ENCODE results near the gene PHKG2. TPM values are rescaled to one million over a fixed set of nuclear protein-coding genes. Genes with fewer than 3 reads are reported as not detected.

PHKG2 gene
- total RNA-seq, 1 donor = 20.8 TPM

DNA sequence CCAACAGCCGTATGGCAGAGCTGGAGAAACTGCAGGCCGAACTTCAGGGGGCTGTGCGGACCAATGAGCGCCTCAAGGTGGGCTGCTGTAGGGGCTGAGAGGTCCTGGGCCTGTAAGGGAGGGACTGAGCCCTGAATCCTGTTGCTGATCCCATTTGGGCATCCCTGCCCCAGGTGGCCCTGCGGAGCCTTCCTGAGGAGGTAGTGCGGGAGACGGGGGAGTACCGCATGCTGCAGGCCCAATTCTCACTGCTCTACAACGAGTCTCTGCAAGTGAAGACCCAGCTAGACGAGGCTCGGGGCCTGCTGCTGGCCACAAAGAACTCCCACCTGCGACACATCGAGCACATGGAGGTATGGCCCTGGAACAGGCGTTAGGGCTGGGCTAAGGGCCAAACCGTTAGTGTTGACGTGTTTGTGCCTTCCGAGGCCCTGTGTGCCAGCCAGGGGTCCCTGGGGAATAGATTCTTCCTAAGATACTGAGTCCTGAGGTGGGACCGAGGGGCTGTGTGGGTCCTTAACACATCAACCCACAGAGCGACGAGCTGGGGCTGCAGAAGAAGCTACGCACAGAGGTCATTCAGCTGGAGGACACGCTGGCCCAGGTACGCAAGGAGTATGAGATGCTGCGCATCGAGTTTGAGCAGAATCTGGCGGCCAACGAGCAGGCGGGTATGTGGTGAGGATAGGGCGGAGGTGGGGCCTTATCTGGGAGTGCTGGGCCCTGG lies 18.1 kb downstream of the PHKG2 start:
- TF ChIP-seq, protein P1, sequence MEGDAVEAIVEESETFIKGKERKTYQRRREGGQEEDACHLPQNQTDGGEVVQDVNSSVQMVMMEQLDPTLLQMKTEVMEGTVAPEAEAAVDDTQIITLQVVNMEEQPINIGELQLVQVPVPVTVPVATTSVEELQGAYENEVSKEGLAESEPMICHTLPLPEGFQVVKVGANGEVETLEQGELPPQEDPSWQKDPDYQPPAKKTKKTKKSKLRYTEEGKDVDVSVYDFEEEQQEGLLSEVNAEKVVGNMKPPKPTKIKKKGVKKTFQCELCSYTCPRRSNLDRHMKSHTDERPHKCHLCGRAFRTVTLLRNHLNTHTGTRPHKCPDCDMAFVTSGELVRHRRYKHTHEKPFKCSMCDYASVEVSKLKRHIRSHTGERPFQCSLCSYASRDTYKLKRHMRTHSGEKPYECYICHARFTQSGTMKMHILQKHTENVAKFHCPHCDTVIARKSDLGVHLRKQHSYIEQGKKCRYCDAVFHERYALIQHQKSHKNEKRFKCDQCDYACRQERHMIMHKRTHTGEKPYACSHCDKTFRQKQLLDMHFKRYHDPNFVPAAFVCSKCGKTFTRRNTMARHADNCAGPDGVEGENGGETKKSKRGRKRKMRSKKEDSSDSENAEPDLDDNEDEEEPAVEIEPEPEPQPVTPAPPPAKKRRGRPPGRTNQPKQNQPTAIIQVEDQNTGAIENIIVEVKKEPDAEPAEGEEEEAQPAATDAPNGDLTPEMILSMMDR (IDR thresholded peaks at IDR 0.05; ENCODE audit: insufficient read depth, low read length) = no peak
- H3K4me3 ChIP-seq (ENCODE audit: low read depth, low read length) = no peak overlapping the region
- no peak for DNase-seq (ENCODE audit: low read depth)

DNA sequence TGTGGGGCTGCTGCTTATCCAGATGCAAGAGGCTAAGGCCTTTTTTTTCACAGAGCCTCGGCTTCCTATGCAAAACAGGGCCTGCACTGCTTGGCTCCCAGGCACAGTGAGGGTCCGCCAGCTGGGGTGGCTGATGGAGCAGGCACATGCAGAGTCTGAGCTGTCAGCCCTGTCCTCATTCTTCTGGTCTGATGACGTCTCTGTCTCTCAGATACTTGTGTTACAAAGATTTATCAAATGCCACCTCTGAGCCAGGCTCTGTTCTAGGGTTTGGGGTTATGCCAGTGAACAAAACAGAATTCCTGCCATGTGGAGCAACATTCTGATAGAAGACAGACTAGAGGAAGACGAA lies 18.7 kb downstream of the PHKG2 start:
- DNase-seq (ENCODE audit: low read depth) = no peak
- TF ChIP-seq, protein P1 (IDR thresholded peaks at IDR 0.05; ENCODE audit: insufficient read depth, low read length) = no peak
- H3K4me3 ChIP-seq (ENCODE audit: low read depth, low read length) = no peak overlapping the region

DNA sequence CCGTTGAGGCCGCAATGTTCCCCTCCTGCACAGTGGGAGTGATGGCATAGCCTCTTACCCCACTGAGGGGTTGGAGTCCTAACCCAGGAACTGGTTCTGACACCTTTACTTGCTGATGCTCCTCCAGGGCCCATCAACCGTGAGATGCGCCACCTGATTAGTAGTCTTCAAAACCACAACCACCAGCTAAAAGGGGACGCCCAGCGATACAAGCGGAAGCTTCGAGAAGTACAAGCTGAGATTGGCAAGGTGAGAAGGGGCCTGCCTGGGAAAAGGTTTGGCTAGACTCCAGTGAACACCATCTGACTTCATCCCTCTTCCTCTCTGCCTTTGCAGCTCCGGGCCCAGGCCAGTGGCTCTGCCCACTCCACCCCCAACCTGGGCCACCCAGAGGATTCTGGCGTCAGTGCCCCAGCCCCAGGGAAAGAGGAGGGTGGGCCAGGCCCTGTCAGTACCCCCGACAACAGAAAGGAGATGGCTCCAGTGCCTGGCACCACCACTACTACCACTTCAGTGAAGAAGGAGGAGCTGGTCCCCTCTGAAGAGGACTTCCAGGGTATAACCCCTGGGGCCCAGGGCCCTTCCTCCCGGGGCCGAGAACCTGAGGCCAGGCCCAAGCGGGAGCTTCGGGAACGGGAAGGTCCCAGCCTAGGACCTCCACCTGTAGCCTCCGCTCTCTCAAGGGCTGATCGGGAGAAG lies 19.7 kb downstream of the PHKG2 start:
- H3K4me3 ChIP-seq (ENCODE audit: low read depth, low read length) = no peak overlapping the region
- no peak for DNase-seq (ENCODE audit: low read depth)
- TF ChIP-seq, protein P1 (IDR thresholded peaks at IDR 0.05; ENCODE audit: insufficient read depth, low read length) = no peak

DNA sequence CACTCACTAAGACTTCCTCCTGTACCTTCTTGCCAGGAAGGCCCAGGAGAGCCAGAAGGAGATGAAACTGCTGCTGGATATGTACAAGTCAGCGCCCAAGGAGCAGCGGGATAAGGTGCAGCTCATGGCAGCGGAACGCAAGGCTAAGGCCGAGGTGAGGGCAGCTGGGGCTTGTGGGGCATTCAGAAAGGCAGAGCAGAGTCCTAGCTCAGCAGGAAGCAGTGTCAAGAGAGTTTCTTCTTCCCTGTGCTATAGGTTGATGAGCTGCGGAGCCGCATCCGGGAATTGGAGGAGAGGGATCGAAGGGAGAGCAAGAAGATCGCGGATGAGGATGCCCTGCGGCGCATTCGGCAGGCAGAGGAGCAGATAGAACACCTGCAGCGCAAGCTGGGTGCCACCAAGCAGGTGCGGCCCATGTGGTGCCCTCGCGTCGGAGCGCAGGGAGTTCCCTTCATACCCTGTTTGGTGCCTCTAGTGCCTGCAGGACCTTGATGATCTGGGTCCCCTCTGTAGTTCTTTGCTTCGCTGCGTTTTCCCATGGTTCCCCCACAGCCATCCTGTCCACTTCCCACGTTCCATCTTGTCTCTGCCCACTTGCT lies 20.5 kb downstream of the PHKG2 start:
- no peak for DNase-seq (ENCODE audit: low read depth)
- TF ChIP-seq, protein P1 (IDR thresholded peaks at IDR 0.05; ENCODE audit: insufficient read depth, low read length) = no peak
- H3K4me3 ChIP-seq (ENCODE audit: low read depth, low read length) = no peak overlapping the region

DNA sequence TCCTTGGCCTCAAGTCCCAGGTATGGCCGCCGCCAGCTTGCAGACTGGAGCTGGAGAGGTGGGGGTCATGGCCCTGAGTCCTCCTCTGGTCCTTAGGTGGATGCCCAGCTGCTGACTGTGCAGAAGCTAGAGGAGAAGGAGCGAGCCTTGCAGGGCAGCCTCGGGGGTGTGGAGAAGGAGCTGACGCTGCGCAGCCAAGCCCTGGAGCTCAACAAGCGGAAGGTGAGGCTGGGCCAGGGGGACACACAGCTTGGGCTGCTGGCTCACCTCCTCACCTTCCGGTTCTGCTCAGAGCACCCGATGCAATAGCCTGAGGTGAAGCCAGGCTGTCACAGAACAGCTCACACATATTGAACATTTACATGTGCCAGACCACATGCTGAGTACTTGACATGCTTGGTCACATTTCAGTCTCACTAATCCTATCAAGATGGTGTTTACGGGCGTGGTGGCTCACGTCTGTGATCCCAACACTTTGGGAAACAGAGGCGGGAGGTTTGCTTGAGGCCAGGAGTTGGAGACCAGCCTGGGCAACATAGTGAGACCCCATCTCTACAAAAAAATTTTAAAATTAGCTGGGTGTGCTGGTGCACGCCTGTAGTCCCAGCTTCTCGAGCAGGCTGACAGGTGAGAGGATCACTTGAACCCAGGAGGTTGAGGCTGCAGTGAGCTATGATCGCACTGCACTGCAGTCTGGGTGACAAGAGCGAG lies 21.3 kb downstream of the PHKG2 start:
- H3K4me3 ChIP-seq (ENCODE audit: low read depth, low read length) = no peak overlapping the region
- TF ChIP-seq, protein P1 (IDR thresholded peaks at IDR 0.05; ENCODE audit: insufficient read depth, low read length) = no peak
- DNase-seq (ENCODE audit: low read depth) = no peak

DNA sequence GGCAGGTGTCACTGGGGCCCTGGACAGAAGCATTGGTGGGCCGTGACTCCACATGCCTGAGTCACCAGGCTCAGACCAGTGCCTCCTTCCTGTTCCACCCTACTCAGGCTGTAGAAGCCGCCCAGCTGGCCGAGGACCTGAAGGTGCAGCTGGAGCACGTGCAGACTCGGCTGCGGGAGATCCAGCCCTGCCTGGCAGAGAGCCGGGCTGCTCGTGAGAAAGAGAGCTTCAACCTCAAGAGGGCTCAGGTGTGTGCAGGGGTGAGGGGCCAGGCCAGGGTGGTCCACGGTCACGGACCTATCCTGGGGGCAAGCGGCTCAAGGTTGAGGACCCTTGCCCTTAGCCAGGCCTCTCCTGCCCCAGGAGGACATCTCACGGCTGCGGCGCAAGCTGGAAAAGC lies 23.5 kb downstream of the PHKG2 start:
- no peak for DNase-seq (ENCODE audit: low read depth)
- H3K4me3 ChIP-seq (ENCODE audit: low read depth, low read length) = no peak overlapping the region
- TF ChIP-seq, protein P1 (IDR thresholded peaks at IDR 0.05; ENCODE audit: insufficient read depth, low read length) = no peak

Data from fibroblast of the aortic adventitia (primary cell).